NCI-H524 (cell line): ENCODE measurements around the gene PDE8A.
A peak's percentile ranks its signal among the peaks of the same experiment; 100 is the strongest.

Source experiments
- DNase-seq, 2 experiments: peaks; one replicate each; lab custom pipeline; 2025; lab: John Stamatoyannopoulos, UW

The PDE8A gene

GRCh38 chr15:85031086-85031943 lies 49.7 kb downstream of the PDE8A start:
- no peak for DNase-seq

GRCh38 chr15:85031944-85032558 lies 50.4 kb downstream of the PDE8A start:
- DNase-seq = no peak

GRCh38 chr15:85033148-85033547 lies 51.5 kb downstream of the PDE8A start:
- DNase-seq = no peak

- DNase-seq = no peak
Observed at GRCh38 chr15:85034276-85034675, 52.6 kb downstream of the PDE8A start.

GRCh38 chr15:85035980-85036379 lies 54.3 kb downstream of the PDE8A start:
- peak in 1 of 2 experiments; percentile 8 for DNase-seq

GRCh38 chr15:85036716-85037115 lies 55.1 kb downstream of the PDE8A start:
- DNase-seq = no peak

- no peak for DNase-seq
Observed at GRCh38 chr15:85037641-85038040, 56.0 kb downstream of the PDE8A start.

- DNase-seq = no peak
Observed at GRCh38 chr15:85041230-85041629, 59.6 kb downstream of the PDE8A start.

- peak; percentile 53 to 57 for DNase-seq
Observed at GRCh38 chr15:85044251-85044853, 62.7 kb downstream of the PDE8A start.

- DNase-seq = no peak
Observed at GRCh38 chr15:85044894-85045293, 63.2 kb downstream of the PDE8A start.

- peak in 1 of 2 experiments; percentile 32 for DNase-seq
Observed at GRCh38 chr15:85045615-85046014, 64.0 kb downstream of the PDE8A start.

- DNase-seq = no peak
Observed at GRCh38 chr15:85047271-85047948, 65.8 kb downstream of the PDE8A start.

GRCh38 chr15:85048430-85048829 lies 66.8 kb downstream of the PDE8A start:
- DNase-seq = no peak

- DNase-seq = no peak
Observed at GRCh38 chr15:85049805-85050204, 68.1 kb downstream of the PDE8A start.

- no peak for DNase-seq
Observed at GRCh38 chr15:85059734-85060133, 78.1 kb downstream of the PDE8A start.

GRCh38 chr15:85062560-85062959 lies 80.9 kb downstream of the PDE8A start:
- DNase-seq = no peak

GRCh38 chr15:85063088-85063487 lies 81.4 kb downstream of the PDE8A start:
- no peak for DNase-seq

GRCh38 chr15:85063522-85064079 lies 81.9 kb downstream of the PDE8A start:
- no peak for DNase-seq

- DNase-seq = no peak
Observed at GRCh38 chr15:85064710-85065109, 83.1 kb downstream of the PDE8A start.

GRCh38 chr15:85071061-85071460 lies 89.4 kb downstream of the PDE8A start:
- DNase-seq = no peak

GRCh38 chr15:85071504-85071903 lies 89.8 kb downstream of the PDE8A start:
- DNase-seq = no peak

- no peak for DNase-seq
Observed at GRCh38 chr15:85072917-85073316, 91.3 kb downstream of the PDE8A start.
